Testis (tissue), 5 donors: Measurements from ENCODE around the gene TEX28. TPM values are rescaled to one million over a fixed set of nuclear protein-coding genes. Genes with fewer than 3 reads are reported as not detected.
"Not testable (repeated sequence)": the region's sequence is repeated elsewhere in the genome, so short reads cannot be mapped to it uniquely, and the experiment has no call there.

Experiments used
- DNase-seq: peaks from one replicate; pipeline ENCODE4 v3.0.0-alpha.2; 2019
- H3K27ac ChIP-seq, 2 donors: fragments of 200-600 bp; sonication (generic); one replicate each; pipeline ENCODE4 v1.5.1; 2019
- H3K27me3 ChIP-seq: fragments of 200-600 bp; sonication (generic); one replicate; pipeline ENCODE4 v1.5.1; 2019
- H3K36me3 ChIP-seq: fragments of 200-600 bp; sonication (generic); one replicate; pipeline ENCODE4 v1.5.1; 2017; ENCODE audit warnings: low read depth; ENCODE audit errors: missing control alignments
- H3K4me1 ChIP-seq: fragments of 200-600 bp; sonication (generic); one replicate; pipeline ENCODE4 v1.5.1; 2019
- H3K4me3 ChIP-seq, 2 donors: fragments of 200-600 bp; sonication (generic); one replicate each; pipeline ENCODE4 v1.5.1; 2017 to 2019
- H3K9me3 ChIP-seq: fragments of 200-600 bp; sonication (generic); one replicate; pipeline ENCODE4 v1.5.1; 2017
- CTCF ChIP-seq, 3 experiments: fragments of 450-650 bp in 2 of 3; fragments of 200-600 bp in 1 of 3; sonication (generic) in 1 of 3; IDR thresholded peaks; one replicate each; pipeline ENCODE4 v1.5.1; 2016 to 2019; ENCODE audit warnings: antibody characterized with exemption in 3 of 3, mild to moderate bottlenecking in 2 of 3, moderate library complexity in 1 of 3
- POLR2A ChIP-seq: fragments of 450-650 bp; IDR thresholded peaks from one replicate; pipeline ENCODE4 v1.6.1; 2017; ENCODE audit warnings: antibody characterized with exemption, mild to moderate bottlenecking, moderate library complexity
- WGBS, 2 donors: methylation state at CpG; one replicate each; pipeline ENCODE4 v1.1.5; 2018; 5-methylcytosine and 5-hydroxymethylcytosine counted together
- intact Hi-C: fragments of 100-400 bp; cut with DNase I; formaldehyde crosslinking; loops from one replicate; pipeline ENCODE4 v1.15.1; 2023; ENCODE audit warnings: low total_unique reads
- long read RNA-seq, 2 donors: transcript quantifications; one replicate each; lab custom pipeline, GENCODE V29; 2026
- polyA plus RNA-seq: library from polyadenylated mRNA; stranded (reverse); fragments of 350-450 nt; fragmentation: Illumina TruSeq; extraction: RNeasy Lipid Tissue Mini Kit (QIAGEN cat#74804); gene quantifications from one replicate; pipeline ENCODE4 v1.2.3, GENCODE V29; 2014; ENCODE audit warnings: low read depth, low replicate concordance; ENCODE audit not compliant: insufficient read depth
- total RNA-seq, 2 donors: library from RNA; depleted of rRNA; stranded (reverse); fragments of >200 nt; gene quantifications; one replicate each; pipeline ENCODE4 v1.2.3, GENCODE V29; 2016

The TEX28 gene
- total RNA-seq = 1 to 10 TPM; 4.2 to 6.4 TPM
- 9.0 TPM for polyA plus RNA-seq
- long read RNA-seq, donor 1 = 0 reads
- long read RNA-seq, donor 2 = 0 reads

- intact Hi-C loops = no loop called here
- Histone ChIP-seq H3K4me3 (peak within 1 kb of the TSS in 1 of 2 donors; percentile 15), H3K27me3 (no peaks in the 10 kb centered on the region), H3K4me1 (no peaks in the 10 kb centered on the region), H3K27ac (peak within 1 kb of the TSS in 1 of 2 donors; percentile 41), H3K36me3 (no peaks in the 10 kb centered on the region), H3K9me3 (no peaks in the 10 kb centered on the region)
- TF ChIP-seq POLR2A = no peak
- 53 to 77% methylated on average over 6 to 19 of the region's 39 CpGs for WGBS, 2 donors
- DNase-seq = no peak
Observed at GRCh38 chrX:154294791-154295574, at the start of gene TEX28. TSS of gene TEX28 (minus strand) at chrX:154295124. CDS start at chrX:154292117, 3,007 bp downstream.

DNA sequence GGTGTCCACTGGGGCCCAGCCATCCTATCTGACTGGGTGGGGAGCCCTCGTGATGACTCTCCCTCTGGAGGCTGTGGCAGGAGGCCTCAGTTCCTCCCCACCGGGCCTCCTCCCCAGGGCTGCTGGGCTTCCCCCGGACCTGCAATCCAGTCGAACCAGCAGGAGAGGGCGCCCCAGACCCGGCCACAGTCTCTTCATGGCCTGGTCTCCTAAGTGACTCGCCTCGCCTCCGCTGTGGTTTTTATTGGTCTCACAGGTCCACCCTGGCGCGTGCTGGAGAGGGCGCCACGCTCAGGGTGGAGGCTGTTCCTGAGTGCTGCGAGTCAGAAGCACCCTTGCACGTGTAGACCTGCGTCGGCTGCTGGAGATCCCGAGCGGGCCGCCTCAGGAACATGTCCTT is 48.7 kb upstream of the TEX28 start:
- intact Hi-C loops, H3K36me3 ChIP-seq, H3K27ac ChIP-seq, H3K4me1 ChIP-seq, H3K9me3 ChIP-seq, H3K4me3 ChIP-seq, H3K27me3 ChIP-seq, DNase-seq: not testable (repeated sequence)
- WGBS, 2 donors = no CpG with 5 or more reads among the region's 20 CpGs

GRCh38 chrX:154343063-154343462 is 48.1 kb upstream of the TEX28 start:
- H3K4me1 ChIP-seq, H3K27ac ChIP-seq, H3K4me3 ChIP-seq, H3K9me3 ChIP-seq, H3K27me3 ChIP-seq, DNase-seq, intact Hi-C loops, H3K36me3 ChIP-seq: not testable (repeated sequence)
- no CpG with 5 or more reads among the region's 16 CpGs for WGBS, 2 donors

DNA sequence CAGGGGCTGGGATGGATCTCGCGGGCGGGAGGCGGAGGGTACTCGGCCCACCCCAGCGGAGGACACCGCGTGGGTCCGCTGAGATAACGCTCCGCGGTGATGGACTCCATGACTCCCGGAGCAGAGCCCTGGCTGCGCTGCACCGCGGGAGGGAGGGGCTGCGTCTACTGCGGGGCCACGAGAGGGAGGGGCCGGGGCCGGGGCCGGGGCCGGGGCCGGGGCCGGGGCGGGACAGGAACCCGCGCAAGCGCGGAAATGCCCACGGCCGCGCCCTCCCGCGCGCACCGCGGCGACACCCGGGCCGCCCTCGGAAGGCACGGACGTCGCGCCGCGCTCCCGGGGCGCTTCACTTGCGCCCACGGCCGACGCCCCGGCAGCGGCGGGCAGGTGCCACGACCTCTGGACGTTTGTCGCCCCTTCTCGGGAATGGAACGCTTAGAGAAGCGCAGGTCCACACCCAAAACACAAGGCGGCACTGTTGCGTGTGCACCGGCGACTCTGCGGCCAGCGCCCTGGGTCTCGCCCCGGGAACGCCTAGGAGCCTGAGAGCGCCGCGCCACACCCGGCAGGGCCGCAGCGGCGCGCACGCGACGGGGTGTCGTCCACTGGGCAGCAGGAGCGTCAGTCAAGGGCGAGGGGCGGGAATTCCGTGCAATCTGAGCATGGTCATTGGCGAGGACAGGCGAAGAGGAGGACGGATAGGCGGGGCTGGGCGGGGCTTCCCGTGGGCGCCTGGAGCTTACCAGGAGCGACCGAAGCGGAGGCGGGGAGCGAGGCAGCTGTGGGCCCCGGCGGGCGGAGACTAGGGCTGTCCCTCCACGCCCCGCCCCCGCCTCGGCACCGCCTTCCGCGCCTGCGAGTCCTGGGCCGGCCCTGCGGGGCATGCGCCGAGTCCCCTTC is 46.7 kb upstream of the TEX28 start:
- WGBS, 2 donors = no CpG with 5 or more reads among the region's 115 CpGs
- H3K27me3 ChIP-seq, DNase-seq, H3K27ac ChIP-seq, H3K4me3 ChIP-seq, H3K9me3 ChIP-seq, intact Hi-C loops, H3K36me3 ChIP-seq, H3K4me1 ChIP-seq: not testable (repeated sequence)

- WGBS, 2 donors = 65 to 79% methylated on average over 9 of the region's 10 CpGs
- H3K4me1 ChIP-seq = no peaks in the 10 kb centered on the region
Observed at GRCh38 chrX:154334496-154334895, 39.6 kb upstream of the TEX28 start.

DNA sequence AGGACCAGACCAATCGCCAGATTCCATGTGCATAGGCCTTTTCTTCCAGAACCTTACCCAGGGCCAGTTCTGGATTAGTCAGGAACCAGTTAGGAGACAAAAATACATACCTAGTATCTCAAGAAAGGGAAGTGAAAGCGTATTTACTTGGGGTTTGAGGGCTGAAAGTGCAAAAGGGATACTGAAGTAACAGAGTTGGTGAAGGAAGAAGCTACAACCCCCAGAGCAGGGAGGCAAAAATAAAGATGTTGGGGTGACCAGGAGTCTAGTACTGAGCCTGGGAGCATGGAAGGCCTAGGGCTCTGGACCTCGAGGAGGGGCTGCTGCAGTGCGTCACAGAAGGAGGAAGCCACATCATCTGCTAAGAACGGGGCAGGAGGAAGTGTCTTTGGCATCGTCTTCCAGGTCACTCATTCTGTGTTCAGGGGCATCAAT is 38.9 kb upstream of the TEX28 start:
- intact Hi-C loops = no loop called here
- Histone ChIP-seq H3K27ac (no peak overlapping the region), H3K27me3 (no peaks in the 10 kb centered on the region), H3K4me1 (no peaks in the 10 kb centered on the region), H3K9me3 (no peaks in the 10 kb centered on the region), H3K36me3 (no peaks in the 10 kb centered on the region), H3K4me3 (no peak overlapping the region)
- no peak for DNase-seq
- WGBS, 2 donors = 88 to 90% methylated on average over 3 to 6 of the region's 6 CpGs
- TF ChIP-seq POLR2A (no peak), CTCF (IDR thresholded peaks at IDR 0.05) (no peak)

More at GRCh38 chrX:154334496-154334895, 39.6 kb upstream of the TEX28 start:
- Histone ChIP-seq H3K27ac (no peak overlapping the region), H3K36me3 (no peaks in the 10 kb centered on the region), H3K4me3 (no peak overlapping the region), H3K9me3 (no peaks in the 10 kb centered on the region), H3K27me3 (no peaks in the 10 kb centered on the region)
- no peak for DNase-seq
- intact Hi-C loops = no loop called here
- TF ChIP-seq POLR2A (no peak), CTCF (IDR thresholded peaks at IDR 0.05) (no peak)
